HG02588 (cell line): Measurements from ENCODE around the gene LGMN.

ENCODE experiments used
- ATAC-seq: cut with Tn5 transposase; IDR thresholded peaks from one replicate; pipeline ENCODE4 v1.9.1; 2021; ENCODE audit warnings: mild to moderate bottlenecking, moderate library complexity; ENCODE audit not compliant: unreplicated experiment

LGMN gene

DNA sequence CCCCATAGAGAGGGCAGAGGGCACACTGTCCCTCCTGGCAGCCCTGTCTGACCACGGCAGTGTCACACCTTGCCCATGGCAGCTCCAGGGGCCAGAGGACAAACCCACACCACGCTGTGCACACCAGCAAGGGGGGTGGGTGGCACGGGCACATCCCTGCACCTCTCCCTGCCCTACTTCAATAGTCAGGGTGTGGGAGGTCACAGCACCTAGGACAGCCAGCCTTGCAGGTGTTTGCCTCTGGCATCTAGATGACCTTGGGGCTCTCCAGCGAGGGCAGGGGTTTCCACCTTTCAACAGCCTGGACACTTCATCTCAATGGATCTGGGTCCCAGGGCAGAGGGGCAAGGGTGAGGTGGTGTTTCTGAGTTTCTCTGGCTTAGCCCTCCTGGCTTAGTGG lies 69.2 kb downstream of the LGMN start:
- no peak for ATAC-seq

DNA sequence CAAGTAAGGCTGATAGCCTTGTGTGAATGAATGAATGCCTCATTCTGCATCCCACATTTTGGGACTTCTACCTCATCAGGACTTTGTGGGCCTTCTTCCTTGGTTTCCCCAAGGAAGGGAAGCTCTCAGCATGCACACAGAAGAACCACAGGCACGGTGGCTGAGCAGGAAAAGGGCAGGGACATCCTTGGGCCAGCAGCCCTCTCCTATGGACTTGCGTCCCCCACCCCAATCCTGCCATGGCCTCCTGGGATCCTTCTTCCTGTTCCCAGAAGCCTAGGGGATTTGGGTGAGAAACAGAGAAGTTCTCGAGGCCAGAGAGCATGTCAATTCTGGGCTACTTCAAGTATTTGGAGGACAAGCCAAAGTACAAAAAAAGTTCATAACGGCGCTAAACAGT lies 69.7 kb downstream of the LGMN start:
- ATAC-seq: no peak

DNA sequence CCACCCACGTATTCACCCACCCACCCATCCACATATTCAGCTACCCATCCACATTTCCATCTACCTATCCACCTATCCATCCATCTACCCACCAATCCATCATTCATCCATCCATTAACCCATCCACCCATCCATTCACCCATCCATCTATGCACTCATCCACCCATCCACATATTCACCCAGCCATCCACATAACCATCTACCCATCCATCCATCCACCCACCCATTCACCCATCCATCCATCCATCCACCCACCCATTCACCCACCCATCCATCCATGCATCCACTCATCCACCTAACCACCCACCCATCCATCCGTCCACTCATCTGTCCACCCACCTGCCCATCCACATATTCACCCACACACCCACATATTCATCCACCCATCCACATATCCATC lies 70.5 kb downstream of the LGMN start:
- no peak for ATAC-seq

DNA sequence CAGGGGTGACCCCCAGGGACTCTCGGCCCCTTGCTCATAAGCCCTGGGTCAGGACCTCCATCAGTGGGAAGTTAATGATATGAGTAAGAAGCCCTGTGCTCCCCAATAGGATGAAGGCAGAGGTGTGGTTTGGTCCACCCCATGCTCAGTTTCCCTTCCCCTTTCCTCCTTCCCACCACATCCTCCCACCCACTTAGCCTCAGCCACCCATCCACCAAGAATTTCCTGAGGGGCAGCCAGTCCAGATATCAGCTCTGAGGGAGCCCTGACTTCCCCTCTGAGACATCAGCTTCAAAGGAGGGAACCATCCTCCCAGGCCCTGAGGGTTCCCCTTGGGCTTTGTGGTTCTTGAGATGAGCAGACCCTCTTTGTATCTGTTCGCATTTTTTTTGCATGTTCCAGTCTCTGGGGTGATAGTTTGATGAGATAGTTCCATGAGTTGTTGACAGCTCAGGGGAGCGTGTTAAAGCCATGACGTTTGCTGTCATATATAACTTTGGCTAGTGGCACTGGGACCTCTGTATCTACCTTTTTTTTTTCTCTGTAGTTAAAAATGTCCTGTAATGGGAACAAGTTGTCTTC lies 71.2 kb downstream of the LGMN start:
- ATAC-seq: peak; percentile 70

DNA sequence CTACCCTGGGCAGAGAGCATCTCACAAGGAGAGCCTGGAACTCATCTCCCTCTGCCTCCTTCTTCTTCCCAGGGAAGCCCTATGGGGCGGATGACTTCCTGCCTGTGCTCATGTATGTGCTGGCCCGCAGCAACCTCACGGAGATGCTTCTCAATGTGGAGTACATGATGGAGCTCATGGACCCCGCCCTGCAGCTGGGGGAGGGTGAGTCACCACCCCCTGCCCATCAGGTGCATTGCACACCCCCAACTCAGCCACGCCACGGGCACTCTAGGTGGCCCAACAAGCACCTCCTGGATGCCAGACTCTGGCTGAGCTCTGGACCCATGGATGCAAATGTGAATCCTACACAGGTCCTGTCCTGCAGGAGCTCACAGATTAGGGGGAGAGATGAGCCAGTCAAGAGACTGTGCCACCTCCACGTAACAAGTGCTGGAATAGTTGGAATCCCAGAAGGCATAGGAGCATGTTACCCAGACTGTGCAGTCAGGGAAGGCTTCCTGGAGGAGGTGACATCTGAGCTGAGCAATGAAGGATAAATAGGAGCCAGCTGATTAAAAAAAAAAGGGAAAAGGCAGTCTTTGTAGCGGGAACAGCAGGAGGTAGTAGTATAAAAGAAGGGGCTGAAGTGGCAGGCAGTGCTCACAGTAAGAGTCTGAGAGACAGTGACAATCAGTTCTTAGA lies 71.9 kb downstream of the LGMN start:
- no peak for ATAC-seq

DNA sequence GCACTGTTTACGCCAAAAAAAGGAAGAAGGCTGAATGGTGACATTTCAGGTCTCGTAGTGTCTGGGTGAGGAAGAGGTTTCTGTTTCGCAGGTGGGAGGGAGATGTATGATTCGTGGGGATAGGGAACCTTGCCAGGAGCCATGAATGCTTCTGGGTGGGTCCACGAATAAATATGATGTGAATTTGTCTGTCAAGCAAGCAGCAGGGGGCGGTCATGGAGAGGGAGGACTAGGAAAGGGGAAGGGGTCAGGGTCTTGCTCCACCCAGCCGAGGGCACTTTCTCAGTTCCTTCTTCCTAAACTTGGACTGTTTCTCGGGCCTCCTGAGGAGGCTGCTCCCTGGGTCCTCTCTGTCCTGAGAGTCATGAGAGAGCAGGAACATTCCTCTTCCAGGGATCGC lies 72.5 kb downstream of the LGMN start:
- ATAC-seq: no peak

DNA sequence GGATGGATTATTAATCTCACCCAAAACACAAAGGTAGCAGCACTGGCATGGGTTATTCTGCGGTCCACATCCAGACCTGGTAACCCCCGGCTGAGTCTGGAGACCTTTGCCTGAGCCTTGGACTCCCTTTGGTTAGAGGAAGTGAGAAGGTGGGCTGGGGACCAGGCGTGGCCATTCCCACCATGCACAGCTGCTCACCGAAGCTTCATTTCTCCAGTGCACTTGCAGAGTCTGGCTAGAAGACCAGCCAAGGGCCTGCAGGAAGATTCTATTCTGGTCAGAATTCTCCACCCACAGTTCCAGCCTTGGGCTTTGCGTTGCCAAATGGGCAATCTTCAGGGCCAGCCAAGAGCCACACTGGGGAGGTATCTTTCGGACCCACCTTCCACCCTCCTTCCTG lies 73.0 kb downstream of the LGMN start:
- no peak for ATAC-seq

DNA sequence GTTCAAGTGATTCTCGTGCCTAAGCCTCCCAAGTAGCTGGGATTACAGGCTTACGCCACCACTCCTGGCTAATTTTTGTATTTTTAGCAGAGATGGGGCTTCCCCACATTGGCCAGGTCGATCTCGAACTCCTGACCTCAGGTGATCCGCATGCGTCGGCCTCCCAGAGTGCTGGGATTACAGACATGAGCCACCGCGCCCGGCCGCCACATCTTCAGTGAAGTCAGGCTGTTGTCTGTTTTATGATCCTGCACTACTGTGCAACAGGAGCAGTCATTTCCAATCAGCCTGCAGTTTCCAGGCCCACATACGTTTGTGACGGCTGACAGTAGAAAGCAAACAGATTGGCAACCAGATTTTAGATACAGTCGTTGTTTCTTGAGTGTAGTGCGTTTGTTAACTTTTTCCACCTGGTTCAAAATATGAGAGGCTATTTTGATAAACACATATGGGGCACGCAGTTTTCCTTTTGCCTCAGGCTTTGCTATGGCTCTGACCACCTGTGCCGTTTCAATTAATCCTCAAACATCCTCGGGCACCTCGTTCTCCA lies 74.8 kb downstream of the LGMN start:
- ATAC-seq: no peak

DNA sequence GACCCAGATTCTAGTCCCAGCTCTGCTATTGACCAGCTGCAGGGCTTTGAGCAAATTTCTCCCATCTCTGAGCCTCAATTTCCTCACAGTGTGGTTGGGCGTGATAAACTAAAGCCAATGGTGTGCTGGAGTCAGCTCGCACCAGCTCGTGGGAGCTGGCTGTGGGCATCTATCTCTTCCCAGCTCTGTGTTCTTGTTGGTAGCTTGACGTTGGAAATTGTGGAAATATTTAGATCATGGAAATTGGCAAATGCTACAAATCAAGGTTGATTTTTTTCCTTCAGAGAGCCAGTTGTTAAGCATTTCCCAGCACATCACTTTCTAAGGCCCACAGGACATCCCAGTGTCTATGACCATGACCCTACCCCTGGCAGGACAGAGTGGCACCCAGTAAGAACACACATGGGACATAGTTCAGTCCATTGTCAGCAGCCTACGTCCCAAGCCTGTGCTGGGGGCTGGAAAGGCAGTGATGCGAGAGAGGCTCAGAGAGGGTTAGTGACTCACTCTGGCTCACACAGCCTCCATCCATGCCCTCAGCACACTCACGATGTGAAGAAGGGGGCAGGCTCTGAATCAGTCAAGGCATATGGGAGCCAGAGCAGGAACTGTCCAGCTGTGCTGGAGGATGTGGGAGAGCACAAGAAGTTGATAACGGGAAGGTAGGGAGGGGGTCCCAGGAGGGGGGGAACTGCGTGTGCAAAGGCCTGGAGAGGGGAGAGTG lies 77.6 kb downstream of the LGMN start:
- no peak for ATAC-seq

DNA sequence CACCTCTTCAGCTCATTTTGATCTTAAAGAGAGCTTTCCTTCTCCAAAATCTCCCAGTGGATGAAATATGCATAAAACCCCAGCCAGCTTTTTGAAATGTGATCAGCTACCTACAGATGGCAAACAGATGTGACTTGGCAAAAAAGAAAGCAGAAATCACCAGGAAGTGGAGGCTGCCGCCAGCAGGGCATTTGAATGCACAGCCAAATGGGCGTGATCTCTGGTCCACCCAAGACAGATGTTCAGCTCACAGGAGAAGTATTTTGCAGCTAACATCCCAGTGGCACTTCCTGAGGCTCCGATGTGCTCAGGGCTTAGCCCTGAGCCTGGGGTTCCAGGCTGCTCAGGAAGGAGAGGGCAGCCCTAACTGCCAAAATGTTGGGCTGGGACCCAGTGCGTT lies 78.3 kb downstream of the LGMN start:
- no peak for ATAC-seq

DNA sequence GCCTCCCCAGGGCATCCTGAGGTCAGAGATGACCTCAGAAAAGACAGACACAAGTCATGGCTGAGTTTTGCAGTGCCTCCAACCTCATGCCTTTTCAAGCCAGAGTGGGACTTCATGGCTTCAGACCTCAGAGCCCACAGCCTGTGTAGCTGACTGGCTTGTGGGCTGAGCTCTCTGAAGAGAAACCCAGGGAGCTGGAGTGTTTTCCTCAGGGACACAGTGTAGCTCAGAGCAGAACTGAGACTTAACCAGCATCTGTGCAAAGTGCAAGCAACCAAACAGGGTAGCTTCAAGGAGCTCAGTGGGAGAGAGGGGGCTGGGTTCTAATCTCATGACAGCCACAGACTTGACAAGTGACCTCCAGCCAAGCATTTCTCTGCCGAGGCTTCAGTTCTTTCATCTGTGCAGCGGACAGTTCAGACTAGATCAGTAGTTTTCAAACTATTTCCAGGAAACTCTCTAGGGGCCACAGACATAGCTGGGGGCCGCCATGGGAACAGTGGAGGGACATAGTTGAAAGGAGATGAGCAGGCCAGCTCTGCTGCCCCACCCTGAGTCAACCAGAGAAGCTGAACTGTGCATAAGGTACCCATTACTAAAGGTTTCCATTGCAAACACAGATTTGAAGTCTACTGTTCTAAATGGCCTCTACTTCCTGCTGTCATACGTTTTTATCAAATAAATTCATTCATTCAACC lies 80.0 kb downstream of the LGMN start:
- ATAC-seq: no peak

DNA sequence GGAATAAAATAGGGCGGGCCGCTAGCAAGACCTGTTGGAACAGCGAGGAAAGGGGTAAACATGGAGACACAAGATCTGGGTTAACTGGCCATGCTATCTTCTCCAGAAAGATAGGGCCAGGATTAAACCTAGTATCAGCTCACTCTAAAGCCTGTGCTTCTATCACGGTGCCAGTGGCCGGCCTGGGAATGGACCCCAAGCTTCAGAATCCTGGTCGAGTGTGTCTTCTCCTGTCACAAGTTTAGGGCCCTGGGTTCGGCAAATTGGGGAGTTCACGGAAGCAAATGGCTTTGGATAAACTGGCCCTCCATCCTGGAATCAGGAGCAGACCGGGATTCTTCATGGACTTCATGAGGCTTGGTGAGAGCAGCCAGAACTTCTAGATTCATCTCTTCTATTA lies 82.2 kb downstream of the LGMN start:
- no peak for ATAC-seq

DNA sequence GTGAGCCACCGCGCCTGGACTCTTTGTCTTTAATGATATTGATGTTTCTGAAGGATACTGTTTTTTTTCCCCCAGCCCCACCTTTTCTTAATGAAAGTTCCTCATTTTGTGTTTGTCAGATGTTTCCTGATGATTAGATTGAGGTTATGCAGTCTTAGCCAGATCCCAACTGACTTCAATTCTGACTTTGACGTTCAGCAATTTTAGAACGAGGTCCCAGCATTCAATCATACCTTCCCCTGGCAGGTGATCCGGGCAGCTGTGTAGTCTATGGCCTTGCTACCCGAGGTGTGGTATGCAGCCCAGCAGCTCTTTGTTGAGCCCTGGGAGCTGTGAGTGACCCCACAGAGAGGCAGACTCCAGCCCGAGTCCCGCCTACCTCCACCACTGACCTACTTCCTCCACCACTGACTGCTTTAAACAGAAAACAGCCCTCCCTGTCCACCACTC lies 82.7 kb downstream of the LGMN start:
- ATAC-seq: no peak

DNA sequence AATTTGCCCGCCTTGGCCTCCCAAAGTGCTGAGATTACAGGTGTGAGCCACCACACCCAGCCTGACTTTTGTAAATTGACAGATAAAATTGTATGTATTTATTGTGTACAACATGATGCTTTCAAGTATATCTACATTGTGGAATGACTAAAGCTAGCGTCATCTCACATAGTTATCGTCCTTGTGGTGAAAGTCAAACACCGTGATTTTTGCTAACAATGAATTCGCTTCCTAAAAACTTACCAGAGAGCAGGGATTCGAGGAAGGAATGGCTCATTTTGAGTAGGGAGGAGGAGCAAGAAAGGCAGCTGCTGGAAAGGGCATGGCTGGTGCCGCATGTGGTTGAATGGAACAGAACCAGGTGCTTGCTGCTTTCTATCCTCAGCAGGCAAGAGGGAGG lies 85.4 kb downstream of the LGMN start:
- no peak for ATAC-seq

DNA sequence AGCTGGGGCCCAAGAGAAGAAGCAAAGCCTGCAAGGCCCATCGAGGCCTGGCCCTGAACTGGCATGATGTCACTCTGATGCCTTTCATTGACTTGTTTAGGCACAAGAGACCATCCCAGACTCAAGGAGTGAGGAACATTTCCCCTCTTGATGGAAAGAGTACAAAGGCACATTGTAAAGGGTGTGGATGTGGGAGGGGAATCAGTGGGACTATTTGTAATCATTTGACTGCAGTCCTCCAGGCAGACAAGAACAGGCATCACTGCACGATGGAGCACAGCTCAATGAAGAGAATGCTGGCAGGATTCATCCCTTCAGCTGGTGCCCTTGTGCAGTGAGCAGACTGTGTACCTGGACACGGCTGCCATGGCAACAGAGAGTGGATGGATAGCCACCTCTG lies 87.9 kb downstream of the LGMN start:
- no peak for ATAC-seq

DNA sequence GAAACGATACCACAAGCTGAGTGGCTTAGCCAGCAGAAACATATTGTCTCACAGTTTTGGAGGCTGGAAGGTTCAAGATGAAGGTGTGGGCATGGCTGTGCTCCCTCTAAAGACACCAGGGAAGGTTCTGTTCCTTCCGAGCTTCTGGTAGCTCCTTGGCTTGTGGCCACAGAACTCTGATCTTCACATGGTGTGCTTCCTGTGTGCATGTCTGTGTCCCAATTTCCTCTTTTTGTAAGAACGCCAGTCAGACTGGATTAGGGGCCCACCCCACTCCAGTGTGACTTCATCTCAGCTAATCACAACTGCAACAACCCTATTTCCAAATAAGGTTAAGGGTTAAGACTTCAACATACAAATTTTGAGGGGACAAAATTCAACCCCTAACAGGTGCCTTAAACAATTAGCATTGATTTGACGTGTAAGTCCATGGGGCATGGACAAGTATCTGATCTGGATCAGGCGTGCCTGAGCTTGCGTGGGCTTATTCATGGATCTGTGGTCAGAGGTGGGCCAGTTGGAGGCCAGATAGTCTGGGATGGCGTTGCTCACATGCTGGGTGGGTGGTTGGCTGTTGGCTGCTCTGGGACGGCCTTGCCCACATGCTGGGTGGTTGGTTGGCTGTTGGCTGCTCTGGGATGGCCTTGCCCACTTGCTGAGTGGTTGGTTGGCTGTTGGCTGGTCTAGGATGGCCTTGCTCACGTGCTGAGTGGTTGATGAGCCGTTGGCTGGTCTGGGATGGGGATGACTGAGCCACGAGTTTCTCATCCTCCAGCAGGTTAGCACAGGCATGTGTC lies 88.5 kb downstream of the LGMN start:
- no peak for ATAC-seq

DNA sequence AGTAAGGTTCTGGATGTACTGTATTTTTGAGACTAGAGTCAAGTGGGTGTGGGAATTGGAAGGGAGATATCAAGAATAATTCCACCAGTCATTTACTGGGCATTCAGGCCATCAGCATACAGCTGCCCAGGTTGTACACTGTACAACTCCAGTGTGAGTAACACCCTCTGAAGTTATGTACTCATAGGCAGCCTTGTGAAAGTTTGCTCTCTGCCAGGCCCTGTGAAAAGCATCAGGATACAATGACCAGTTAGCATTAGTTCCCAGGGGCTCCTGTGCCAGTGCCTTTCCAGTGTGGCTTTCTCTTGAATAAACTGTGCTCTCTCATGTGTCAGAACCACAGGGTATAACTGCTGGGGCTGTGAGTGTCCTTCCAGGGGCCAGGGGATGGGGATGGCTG lies 89.7 kb downstream of the LGMN start:
- no peak for ATAC-seq

DNA sequence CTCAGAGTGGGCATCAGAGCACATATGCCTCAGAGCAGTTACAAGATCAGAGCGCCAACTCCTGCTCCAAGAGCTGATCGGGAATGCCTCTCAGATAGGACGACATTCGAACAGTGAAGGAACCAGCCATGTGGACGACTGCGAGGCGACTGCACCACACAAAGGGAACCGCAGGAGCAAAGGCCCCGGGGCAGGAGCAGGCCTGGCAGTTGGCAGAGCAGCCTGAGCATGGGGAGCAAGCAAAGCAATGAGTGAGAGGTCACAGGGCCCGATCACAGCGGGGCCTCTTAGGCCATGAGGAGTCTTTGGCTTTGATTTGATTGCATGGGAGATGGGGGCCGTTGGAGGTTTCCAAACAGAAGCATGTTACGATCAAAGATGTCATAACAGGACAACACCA lies 90.3 kb downstream of the LGMN start:
- ATAC-seq: no peak

DNA sequence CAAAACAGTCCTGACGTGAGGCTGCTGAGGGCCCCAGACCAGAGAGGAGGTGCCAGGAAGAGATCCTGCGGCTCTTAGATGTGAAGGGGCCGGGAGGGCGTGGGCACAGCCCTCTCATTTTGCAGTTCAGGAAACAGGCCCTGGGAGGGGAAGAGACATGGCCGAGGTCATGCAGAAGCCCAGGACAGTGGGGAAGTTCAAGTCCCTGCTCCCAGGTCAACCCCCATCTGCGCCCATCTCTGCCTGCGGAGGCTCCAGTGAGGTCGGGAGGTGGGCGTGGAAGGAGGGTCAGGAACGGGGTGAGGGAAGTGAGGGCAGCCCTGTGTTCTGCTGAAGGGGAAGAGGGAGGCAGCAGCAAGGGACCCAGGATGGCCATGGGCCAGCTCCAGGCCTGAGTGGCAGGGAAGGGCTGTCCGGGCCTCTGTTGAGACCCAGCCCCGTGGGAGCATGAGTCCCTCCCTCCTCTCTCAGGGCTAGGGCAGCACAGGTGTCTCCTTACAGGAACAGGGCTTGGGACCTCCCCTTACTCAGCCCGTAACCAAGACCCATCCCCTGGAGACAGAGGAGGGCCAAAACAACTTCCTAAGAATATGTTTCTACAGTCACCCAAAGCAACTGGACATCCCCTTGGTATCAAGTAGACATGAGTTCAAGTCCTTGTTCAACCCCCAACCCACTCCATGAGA lies 90.8 kb downstream of the LGMN start:
- ATAC-seq: no peak
